ENCODE results near the gene C16orf74. TPM values are rescaled to one million over a fixed set of nuclear protein-coding genes. Genes with fewer than 3 reads are reported as not detected.
A peak's percentile ranks its signal among the peaks of the same experiment; 100 is the strongest.

Gene C16orf74
- total RNA-seq, 3 donors from 2014 or later, result 0.73 to 1.3 (median 1.0) TPM

GRCh38 chr16:85759631-85760419 is 8.9 kb upstream of the C16orf74 start:
- intact Hi-C loops (cut with DNase I, micrococcal nuclease), result no loop called here
- DNase-seq (peak; percentile 60 to 76 (median 64)), ATAC-seq (peak; percentile 63)
- Histone ChIP-seq H3K36me3 (ENCODE audit: low read depth) (no peaks in the 10 kb centered on the region), H3K9me3 (no peaks in the 10 kb centered on the region), H3K4me1 (ENCODE audit: low read depth) (no peaks in the 10 kb centered on the region), H3K4me3 (no peak overlapping the region)
- TF ChIP-seq CTCF (IDR thresholded peaks at IDR 0.05), result no peak

DNA sequence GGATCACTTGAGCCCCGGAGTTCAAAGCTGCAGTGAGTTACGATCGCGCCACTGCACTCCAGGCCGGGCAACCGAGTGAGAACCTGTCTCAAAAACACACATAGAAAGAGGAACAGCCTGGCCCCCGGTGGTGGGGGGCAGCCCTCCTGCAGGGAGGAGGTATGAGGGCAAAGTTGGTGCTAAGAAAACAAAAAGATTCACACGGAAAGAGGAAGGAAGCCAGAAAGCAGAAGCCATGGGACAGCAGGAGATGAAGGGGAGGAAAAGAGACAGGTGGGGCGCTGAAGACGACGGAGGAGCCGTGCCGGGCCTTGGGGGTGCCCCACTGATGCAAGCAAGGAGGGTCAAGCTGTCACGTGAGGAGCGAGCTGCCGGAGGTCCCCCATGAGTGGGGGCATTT is 8.2 kb upstream of the C16orf74 start:
- H3K9me3 ChIP-seq, result no peaks in the 10 kb centered on the region
- H3K4me1 ChIP-seq (ENCODE audit: low read depth), result no peaks in the 10 kb centered on the region
- H3K36me3 ChIP-seq (ENCODE audit: low read depth), result no peaks in the 10 kb centered on the region
- intact Hi-C loops (cut with DNase I, micrococcal nuclease), result no loop called here
- no peak for TF ChIP-seq CTCF (IDR thresholded peaks at IDR 0.05)
- H3K4me3 ChIP-seq, result no peak overlapping the region
- ATAC-seq (peak; percentile 20), DNase-seq (no peak)

GRCh38 chr16:85757341-85757822 is 6.5 kb upstream of the C16orf74 start:
- intact Hi-C loops (cut with DNase I, micrococcal nuclease), result no loop called here
- TF ChIP-seq CTCF (IDR thresholded peaks at IDR 0.05), result no peak
- DNase-seq (no peak), ATAC-seq (no peak)
- Histone ChIP-seq H3K4me1 (ENCODE audit: low read depth) (peaks cover 6% of the 10 kb centered on the region), H3K9me3 (no peaks in the 10 kb centered on the region), H3K36me3 (ENCODE audit: low read depth) (no peaks in the 10 kb centered on the region), H3K4me3 (no peak overlapping the region)

- ATAC-seq (peak; percentile 32), DNase-seq (no peak)
- intact Hi-C loops (cut with DNase I, micrococcal nuclease), result no loop called here
- Histone ChIP-seq H3K4me1 (ENCODE audit: low read depth) (peaks cover 16% of the 10 kb centered on the region), H3K4me3 (no peak overlapping the region), H3K9me3 (no peaks in the 10 kb centered on the region), H3K36me3 (ENCODE audit: low read depth) (no peaks in the 10 kb centered on the region)
- TF ChIP-seq CTCF (IDR thresholded peaks at IDR 0.05), result no peak
These were observed 5.3 kb upstream of the C16orf74 start for GRCh38 chr16:85755929-85756768.

DNA sequence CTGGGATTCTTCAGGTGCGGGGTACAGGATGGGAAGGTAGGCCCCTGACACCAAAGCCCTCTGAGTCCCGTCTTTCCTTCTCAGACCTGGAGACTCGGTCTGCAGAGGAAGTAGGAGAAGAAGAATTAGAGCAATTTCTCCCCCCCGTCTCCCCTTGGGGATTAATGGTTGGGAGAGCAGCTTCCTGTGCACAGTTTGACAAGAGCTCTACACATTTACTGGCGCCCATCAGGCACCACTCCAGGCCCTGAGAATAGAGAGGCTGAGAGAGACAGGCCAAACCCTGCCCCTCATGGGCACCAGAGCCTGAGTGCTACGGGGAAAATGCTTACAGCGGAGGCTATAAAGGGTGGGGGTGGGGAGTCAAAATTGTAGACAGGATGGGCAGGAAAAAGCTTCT is 3.5 kb upstream of the C16orf74 start:
- Histone ChIP-seq H3K4me3 (no peak overlapping the region), H3K9me3 (no peaks in the 10 kb centered on the region), H3K4me1 (ENCODE audit: low read depth) (peaks cover 28% of the 10 kb centered on the region), H3K36me3 (ENCODE audit: low read depth) (no peaks in the 10 kb centered on the region)
- no peak for TF ChIP-seq CTCF (IDR thresholded peaks at IDR 0.05)
- intact Hi-C loops (cut with DNase I, micrococcal nuclease), result no loop called here
- ATAC-seq (no peak), DNase-seq (no peak)
